ENCODE data around the gene SF3B5. TPM values are rescaled to one million over a fixed set of nuclear protein-coding genes. Genes with fewer than 3 reads are reported as not detected.
A peak's percentile ranks its signal among the peaks of the same experiment; 100 is the strongest.

SF3B5 gene
- total and polyA plus RNA-seq, 9 of the 15 experiments (the other 6 are each of a cell fraction or from before 2014, with no cell fraction given): 238 to 1,211 (median 407) TPM

- Histone ChIP-seq H3K4me1 (replicated peaks in 1 of 2; ENCODE audit: control insufficient read depth in 2 of 2, insufficient read depth in 2 of 2, low read length in 2 of 2) (peaks cover 0 to 16% of the 10 kb centered on the region in 2 experiments; a peak in 3 of 5 replicates), H3K9me3 (replicated peaks; ENCODE audit: control insufficient read depth, insufficient read depth, low read depth, low read length) (no peaks in the 10 kb centered on the region), H2AFZ (ENCODE audit: low read depth, low read length) (peak overlapping the region; percentile 76), H3K27me3 (ENCODE audit: control insufficient read depth in 2 of 2, insufficient read depth in 2 of 2, low read length in 2 of 2) (no peaks in the 10 kb centered on the region), H3K4me2 (ENCODE audit: insufficient read depth, low read length) (no peak overlapping the region), H3K9me1 (ENCODE audit: control insufficient read depth, insufficient read depth, low read length) (no peaks in the 10 kb centered on the region), H3K4me3 (no peak overlapping the region), H3K9ac (ENCODE audit: insufficient read depth in 1 of 2, low read depth in 2 of 2, low read length in 2 of 2) (peak overlapping the region in 1 of 2 experiments; percentile 29; a peak in 2 of 4 replicates), H4K20me1 (replicated peaks; ENCODE audit: control insufficient read depth, insufficient read depth, low read length) (no peaks in the 10 kb centered on the region), H3K27ac (ENCODE audit: extremely low read depth, low read depth, low read length) (peak overlapping the region; percentile 64; the same call in 2 of the 3 replicates), H3K36me3 (ENCODE audit: control insufficient read depth, insufficient read depth, low read length) (no peaks in the 10 kb centered on the region), H3K79me2 (ENCODE audit: control insufficient read depth, insufficient read depth, low read length) (no peaks in the 10 kb centered on the region)
- intact Hi-C loops (cut with micrococcal nuclease) (no loop called here), in situ Hi-C loops (cut with MboI) (no loop called here)
- DNase-seq (ENCODE audit: extremely low read depth in 1 of 4, low spot score in 3 of 4) (peak in 1 of 4 experiments; percentile 40), ATAC-seq (peak; percentile 69), FAIRE-seq (peak; percentile 32)
- BruUV-seq (replicated peaks): no TSS peak
- ChIA-PET CTCF (ENCODE audit: low intra/inter-chr PET ratio) (no interaction called here), POLR2A (interaction anchor here (0.7 to 1.2 kb wide), 5 partner anchors 9 to 52 kb away, joined by 3 read pairs; partner anchors contain the start of gene SF3B5)
- WGBS (ENCODE audit: insufficient coverage, low coverage, missing lambda C conversion rate): 0% methylated on average over 2 of the region's 2 CpGs
- TF ChIP-seq MEIS2 (IDR thresholded peaks at IDR 0.05; ENCODE audit: partially characterized antibody) (peak; percentile 88), STAG1 (CRISPR knock-in tag; IDR thresholded peaks at IDR 0.05; ENCODE audit: borderline replicate concordance) (no peak), EHMT2 (IDR thresholded peaks at IDR 0.05) (no peak), TAF15 (IDR thresholded peaks at IDR 0.05; ENCODE audit: low read depth, low read length) (no peak), ADNP (tag; IDR thresholded peaks at IDR 0.05) (no peak), IRF9 (tag; IDR thresholded peaks at IDR 0.05) (no peak), ZNF699 (CRISPR knock-in tag; IDR thresholded peaks at IDR 0.05; ENCODE audit: insufficient replicate concordance) (no peak), HOMEZ (CRISPR knock-in tag; IDR thresholded peaks at IDR 0.05) (no peak), ZNF551 (CRISPR knock-in tag; IDR thresholded peaks at IDR 0.05) (no peak), ATF6 (CRISPR knock-in tag; IDR thresholded peaks at IDR 0.05) (no peak), PBX2 (CRISPR knock-in tag; IDR thresholded peaks at IDR 0.05; ENCODE audit: low read depth) (no peak), PBX2 (tag; conservative IDR thresholded peaks at IDR 0.05; ENCODE audit: low read depth) (peak; percentile 85), HDAC8 (tag; IDR thresholded peaks at IDR 0.05) (no peak), ZFP1 (CRISPR knock-in tag; IDR thresholded peaks at IDR 0.05) (no peak), FUS (optimal IDR thresholded peaks at IDR 0.05; ENCODE audit: low read depth, low read length) (no peak), TCF3 (CRISPR knock-in tag; IDR thresholded peaks at IDR 0.05) (peak; percentile 81), ZNF165 (CRISPR knock-in tag; IDR thresholded peaks at IDR 0.05; ENCODE audit: borderline replicate concordance) (no peak)
Observed at GRCh38 chr6:144123836-144124235, 28.5 kb upstream of the SF3B5 start.
